ENCODE data around the gene RGS14.

GRCh38 chr5:177378884-177379883 lies 21.5 kb downstream of the RGS14 start:
- TF ChIP-seq, protein P1, sequence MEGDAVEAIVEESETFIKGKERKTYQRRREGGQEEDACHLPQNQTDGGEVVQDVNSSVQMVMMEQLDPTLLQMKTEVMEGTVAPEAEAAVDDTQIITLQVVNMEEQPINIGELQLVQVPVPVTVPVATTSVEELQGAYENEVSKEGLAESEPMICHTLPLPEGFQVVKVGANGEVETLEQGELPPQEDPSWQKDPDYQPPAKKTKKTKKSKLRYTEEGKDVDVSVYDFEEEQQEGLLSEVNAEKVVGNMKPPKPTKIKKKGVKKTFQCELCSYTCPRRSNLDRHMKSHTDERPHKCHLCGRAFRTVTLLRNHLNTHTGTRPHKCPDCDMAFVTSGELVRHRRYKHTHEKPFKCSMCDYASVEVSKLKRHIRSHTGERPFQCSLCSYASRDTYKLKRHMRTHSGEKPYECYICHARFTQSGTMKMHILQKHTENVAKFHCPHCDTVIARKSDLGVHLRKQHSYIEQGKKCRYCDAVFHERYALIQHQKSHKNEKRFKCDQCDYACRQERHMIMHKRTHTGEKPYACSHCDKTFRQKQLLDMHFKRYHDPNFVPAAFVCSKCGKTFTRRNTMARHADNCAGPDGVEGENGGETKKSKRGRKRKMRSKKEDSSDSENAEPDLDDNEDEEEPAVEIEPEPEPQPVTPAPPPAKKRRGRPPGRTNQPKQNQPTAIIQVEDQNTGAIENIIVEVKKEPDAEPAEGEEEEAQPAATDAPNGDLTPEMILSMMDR (conservative IDR thresholded peaks at IDR 0.05; ENCODE audit: low read length): no peak
- no peak for TF ChIP-seq EZH2phosphoT487 (IDR thresholded peaks at IDR 0.05; ENCODE audit: borderline replicate concordance)
